GM12872 (cell line): Measurements from ENCODE around the gene KMT2C.

Experiments used
- TF ChIP-seq, protein P1 (sequence below): IDR thresholded peaks from 3 replicates; pipeline ENCODE4 v1.5.1; 2011; ENCODE audit warnings: low read depth, mild to moderate bottlenecking, low read length, moderate library complexity; ENCODE audit not compliant: insufficient read depth

KMT2C gene

GRCh38 chr7:152130658-152131590 lies 304.9 kb downstream of the KMT2C start:
- TF ChIP-seq, protein P1, sequence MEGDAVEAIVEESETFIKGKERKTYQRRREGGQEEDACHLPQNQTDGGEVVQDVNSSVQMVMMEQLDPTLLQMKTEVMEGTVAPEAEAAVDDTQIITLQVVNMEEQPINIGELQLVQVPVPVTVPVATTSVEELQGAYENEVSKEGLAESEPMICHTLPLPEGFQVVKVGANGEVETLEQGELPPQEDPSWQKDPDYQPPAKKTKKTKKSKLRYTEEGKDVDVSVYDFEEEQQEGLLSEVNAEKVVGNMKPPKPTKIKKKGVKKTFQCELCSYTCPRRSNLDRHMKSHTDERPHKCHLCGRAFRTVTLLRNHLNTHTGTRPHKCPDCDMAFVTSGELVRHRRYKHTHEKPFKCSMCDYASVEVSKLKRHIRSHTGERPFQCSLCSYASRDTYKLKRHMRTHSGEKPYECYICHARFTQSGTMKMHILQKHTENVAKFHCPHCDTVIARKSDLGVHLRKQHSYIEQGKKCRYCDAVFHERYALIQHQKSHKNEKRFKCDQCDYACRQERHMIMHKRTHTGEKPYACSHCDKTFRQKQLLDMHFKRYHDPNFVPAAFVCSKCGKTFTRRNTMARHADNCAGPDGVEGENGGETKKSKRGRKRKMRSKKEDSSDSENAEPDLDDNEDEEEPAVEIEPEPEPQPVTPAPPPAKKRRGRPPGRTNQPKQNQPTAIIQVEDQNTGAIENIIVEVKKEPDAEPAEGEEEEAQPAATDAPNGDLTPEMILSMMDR, result no peak

DNA sequence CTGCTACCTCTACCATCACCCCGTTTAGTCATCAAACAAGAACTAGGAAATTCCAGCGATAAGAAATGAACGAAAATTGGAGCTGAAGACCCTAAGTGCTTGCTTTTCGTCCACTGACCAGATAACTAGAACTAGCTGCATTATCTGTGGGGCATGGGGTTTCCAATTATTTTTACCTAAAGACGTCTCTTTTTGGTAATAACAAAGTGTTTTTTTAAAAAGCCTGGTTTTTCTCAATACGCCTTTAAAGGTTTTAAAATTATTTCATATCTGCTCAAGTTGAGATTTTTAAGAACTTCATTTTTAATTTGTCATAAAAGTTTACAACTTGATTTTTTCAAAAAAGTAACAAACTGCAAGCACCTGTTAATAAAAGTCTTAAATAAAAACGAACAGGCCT lies 306.1 kb downstream of the KMT2C start:
- TF ChIP-seq, protein P1, result no peak

- TF ChIP-seq, protein P1, result no peak
Measured at GRCh38 chr7:152128741-152129461, 306.9 kb downstream of the KMT2C start.

DNA sequence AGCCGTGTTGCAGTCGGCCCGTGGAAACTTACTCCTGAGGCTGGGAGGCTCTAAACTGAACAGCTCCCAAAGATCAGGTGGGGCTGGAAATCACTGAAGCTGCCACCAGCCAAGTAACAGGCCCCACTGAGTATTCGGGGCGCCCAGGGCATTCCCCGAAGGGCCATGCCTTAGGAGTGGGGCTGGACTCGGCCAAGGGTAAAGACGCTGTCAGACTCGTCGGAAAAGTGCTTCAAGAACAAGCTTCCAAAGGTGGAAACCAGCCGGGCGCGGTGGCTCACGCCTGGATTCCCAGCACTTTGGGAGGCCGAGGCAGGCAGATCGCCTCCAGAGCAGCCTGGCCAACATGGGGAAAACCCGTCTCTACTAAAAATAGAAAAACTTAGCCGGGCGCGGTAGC lies 307.6 kb downstream of the KMT2C start:
- TF ChIP-seq, protein P1, result no peak

DNA sequence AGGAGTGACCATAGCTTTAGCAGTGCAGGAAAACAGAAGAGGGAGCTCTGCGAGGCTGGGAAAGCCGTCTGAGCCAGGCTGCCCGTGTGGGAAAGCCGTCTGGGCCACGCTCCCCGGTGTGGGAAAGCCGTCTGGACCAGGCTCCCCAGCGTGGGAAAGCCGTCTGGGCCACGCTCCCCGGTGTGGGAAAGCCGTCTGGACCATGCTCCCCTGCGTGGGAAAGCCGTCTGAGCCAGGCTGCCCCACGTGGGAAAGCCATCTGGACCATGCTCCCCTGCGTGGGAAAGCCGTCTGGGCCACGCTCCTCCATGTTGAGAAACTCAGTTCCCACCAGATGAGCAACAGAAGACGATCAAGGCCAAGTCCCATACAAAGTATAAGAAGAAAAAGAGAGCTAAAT lies 308.6 kb downstream of the KMT2C start:
- TF ChIP-seq, protein P1, result no peak

DNA sequence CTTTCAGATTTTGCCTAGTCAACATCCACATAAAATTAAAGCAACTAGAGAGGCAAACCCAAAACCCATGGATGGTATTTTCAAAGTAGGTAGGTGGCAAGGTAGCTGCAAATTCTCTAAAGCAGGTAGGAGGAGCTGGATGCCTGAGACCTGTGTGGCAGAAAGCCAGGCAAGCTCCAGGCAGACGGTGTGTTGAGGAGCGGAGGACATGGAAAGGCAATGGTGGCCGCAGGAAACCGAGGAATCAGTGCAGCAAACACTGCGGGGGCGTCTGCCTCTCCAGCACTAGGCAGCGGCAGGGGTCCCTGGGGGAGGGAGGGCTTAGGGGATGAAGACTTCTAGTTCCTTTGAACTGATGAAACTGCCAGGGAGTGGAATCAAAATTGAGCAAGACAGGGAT lies 309.1 kb downstream of the KMT2C start:
- TF ChIP-seq, protein P1, result no peak

- TF ChIP-seq, protein P1, result no peak
Measured at GRCh38 chr7:152122540-152122939, 313.3 kb downstream of the KMT2C start.
